IPS-18a (cell line): Measurements from ENCODE around the gene RAPGEF5.

Source experiments
- H3K27ac ChIP-seq: one replicate; pipeline ENCODE4 v1.5.1; 2013; ENCODE audit warnings: low read length
- H3K27me3 ChIP-seq: one replicate; pipeline ENCODE4 v1.6.1; 2013; ENCODE audit warnings: mild to moderate bottlenecking, low read length; ENCODE audit not compliant: control insufficient read depth, insufficient read depth
- H3K36me3 ChIP-seq: one replicate; pipeline ENCODE4 v1.6.1; 2013; ENCODE audit warnings: low read depth, low read length; ENCODE audit not compliant: control insufficient read depth
- H3K4me1 ChIP-seq: one replicate; pipeline ENCODE4 v1.6.1; 2013; ENCODE audit warnings: low read depth, low read length; ENCODE audit not compliant: control insufficient read depth
- H3K4me3 ChIP-seq: one replicate; pipeline ENCODE4 v1.5.1; 2013; ENCODE audit warnings: low read length
- H3K9ac ChIP-seq: one replicate; pipeline ENCODE4 v1.6.1; 2013; ENCODE audit warnings: mild to moderate bottlenecking, low read length, moderate library complexity
- H3K9me3 ChIP-seq: one replicate; pipeline ENCODE4 v1.6.1; 2013; ENCODE audit warnings: low read depth, low read length; ENCODE audit not compliant: control insufficient read depth

The RAPGEF5 gene

DNA sequence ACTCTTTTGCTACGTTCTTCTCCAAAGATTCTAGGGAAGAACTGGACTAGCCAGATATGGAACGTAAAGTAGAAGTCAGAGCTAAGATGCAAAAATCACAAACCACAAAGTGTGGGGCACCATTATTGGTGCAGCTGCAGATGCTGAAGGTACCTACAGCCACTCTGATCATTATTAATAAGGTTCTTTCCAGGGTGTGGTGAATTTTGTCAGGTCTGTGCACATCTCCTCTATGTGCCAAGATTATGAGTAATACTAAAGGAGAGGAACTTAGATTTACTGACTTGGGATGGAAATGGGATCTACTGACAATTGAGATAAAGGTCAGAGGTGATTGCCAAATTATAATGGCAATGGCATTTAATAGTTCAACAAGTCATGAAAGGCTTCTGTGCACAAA lies 148.2 kb downstream of the RAPGEF5 start:
- Histone ChIP-seq H3K4me1 (no peaks in the 10 kb centered on the region), H3K27ac (no peak overlapping the region), H3K36me3 (no peaks in the 10 kb centered on the region), H3K4me3 (no peak overlapping the region), H3K9ac (no peak overlapping the region), H3K27me3 (no peaks in the 10 kb centered on the region), H3K9me3 (no peaks in the 10 kb centered on the region)

DNA sequence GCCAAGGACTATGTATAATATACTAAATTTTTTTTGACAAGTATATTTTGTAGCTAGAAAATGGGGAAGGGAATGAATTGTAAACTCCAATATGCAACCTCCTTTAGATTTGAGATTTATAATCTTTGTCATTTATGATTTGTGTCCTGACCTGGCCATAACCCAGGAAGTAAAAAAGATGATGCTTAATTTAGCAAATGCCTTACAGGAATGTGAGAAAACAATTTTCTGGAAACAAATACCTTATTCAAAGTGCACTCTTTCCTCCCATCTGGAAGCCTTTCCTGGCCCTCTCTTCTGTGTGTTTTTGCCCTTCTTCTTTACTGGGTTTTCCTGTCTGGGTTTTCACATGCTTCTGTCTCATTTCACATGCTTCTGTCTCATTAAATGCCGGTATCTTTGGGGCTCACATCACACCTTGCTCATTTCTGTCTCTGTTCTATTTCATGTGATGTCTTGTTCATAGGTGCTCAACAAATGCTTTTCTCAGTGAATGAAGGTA lies 149.2 kb downstream of the RAPGEF5 start:
- Histone ChIP-seq H3K36me3 (no peaks in the 10 kb centered on the region), H3K9me3 (no peaks in the 10 kb centered on the region), H3K27ac (no peak overlapping the region), H3K4me1 (no peaks in the 10 kb centered on the region), H3K27me3 (no peaks in the 10 kb centered on the region), H3K9ac (no peak overlapping the region), H3K4me3 (no peak overlapping the region)

DNA sequence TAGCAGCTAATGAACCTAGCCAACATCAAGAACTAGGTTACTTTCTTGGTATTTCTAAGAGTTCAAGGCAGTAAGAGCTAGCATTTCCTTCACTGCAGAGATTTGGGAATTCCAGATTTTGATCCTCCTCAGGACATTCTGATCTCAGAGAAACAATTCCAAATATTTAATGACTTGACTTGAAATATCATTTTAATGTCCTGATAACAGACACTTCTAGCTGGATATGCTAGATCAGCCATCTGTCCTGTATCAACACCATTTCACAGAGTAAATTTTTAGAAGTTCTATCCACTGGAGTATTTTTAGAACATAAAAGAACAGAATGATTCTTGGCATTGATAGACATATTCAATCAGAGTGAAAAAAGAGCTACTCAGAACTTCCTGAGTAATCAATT lies 151.3 kb downstream of the RAPGEF5 start:
- Histone ChIP-seq H3K9me3 (no peaks in the 10 kb centered on the region), H3K27me3 (no peaks in the 10 kb centered on the region), H3K4me3 (no peak overlapping the region), H3K36me3 (no peaks in the 10 kb centered on the region), H3K9ac (no peak overlapping the region), H3K27ac (no peak overlapping the region), H3K4me1 (no peaks in the 10 kb centered on the region)

DNA sequence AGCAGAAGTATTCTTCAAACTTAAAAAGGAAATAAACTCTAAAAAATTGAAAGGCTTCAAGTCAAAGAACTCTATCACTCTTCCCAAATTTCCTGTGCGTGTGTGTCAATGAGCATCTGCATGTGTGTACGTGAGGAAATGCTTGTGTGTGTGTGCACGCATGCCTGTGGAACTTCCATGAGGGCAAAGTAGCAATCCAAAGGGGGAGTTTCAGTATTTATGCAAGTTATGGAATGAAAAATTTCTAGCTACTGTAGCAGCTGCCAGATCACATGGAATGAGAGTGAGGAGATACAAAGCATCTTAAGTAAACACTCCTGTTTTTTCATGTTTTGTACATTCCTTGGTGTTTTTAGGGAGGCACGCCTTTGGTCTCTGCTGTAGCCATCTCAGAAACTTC lies 152.6 kb downstream of the RAPGEF5 start:
- Histone ChIP-seq H3K36me3 (no peaks in the 10 kb centered on the region), H3K4me1 (no peaks in the 10 kb centered on the region), H3K4me3 (no peak overlapping the region), H3K27me3 (no peaks in the 10 kb centered on the region), H3K27ac (no peak overlapping the region), H3K9ac (no peak overlapping the region), H3K9me3 (no peaks in the 10 kb centered on the region)

DNA sequence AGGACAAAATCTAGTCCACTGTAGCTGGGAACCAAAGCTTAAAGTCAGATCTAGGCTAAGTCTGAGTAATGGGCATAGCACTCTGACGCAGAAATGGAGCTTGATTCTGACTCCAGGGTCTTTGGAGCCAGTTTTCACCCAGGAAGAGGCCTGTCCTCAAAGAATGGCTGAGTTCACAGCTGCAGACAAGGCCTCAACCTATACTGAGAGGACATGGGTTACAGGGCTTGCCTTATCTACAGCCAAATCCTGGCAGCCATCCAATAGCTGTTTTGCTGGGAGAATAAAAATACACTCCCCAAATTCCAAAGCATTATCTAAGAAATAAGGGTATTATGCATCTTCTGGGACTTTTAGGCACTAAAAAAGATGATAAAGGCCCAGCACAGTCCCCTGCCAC lies 154.8 kb downstream of the RAPGEF5 start:
- H3K27me3 ChIP-seq = no peaks in the 10 kb centered on the region
- H3K9ac ChIP-seq = no peak overlapping the region
- H3K36me3 ChIP-seq = no peaks in the 10 kb centered on the region
- no peak overlapping the region for H3K4me3 ChIP-seq
- no peaks in the 10 kb centered on the region for H3K9me3 ChIP-seq
- H3K27ac ChIP-seq = no peak overlapping the region
- H3K4me1 ChIP-seq = no peaks in the 10 kb centered on the region

DNA sequence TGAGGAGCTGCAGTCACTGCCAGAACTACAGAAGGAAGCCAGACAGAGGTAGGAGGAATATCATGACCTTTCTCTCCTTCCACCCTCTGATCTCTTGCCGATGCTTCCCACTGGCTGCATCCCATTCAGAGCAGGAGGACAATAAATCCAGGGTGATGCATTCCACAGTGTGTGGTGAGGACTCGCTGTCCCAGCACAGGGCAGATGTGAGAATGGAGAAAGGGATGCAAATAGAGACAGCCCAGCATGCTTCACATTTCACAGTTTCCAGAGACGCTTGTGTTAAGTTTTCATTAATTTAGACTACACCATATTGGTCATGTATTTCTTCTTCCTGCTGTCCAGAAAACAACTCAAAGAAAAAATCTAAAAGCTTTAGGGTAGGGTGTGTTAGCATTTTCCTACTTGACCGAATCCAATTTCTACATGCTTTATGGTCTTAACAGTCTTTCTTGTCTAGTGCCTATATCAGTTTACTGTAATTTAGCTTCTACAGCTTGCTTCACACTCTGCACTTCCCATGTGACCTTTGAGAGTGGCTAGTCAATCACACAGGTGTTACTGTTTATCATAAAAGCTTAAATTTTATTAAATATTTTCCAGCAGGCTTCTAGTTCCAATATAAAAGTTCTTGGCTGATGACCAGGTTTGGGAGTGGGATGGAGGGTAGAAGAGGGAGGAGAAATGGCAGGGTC lies 155.6 kb downstream of the RAPGEF5 start:
- Histone ChIP-seq H3K4me1 (no peaks in the 10 kb centered on the region), H3K4me3 (no peak overlapping the region), H3K27ac (no peak overlapping the region), H3K36me3 (no peaks in the 10 kb centered on the region), H3K9ac (no peak overlapping the region), H3K9me3 (no peaks in the 10 kb centered on the region), H3K27me3 (peaks cover 6% of the 10 kb centered on the region)

DNA sequence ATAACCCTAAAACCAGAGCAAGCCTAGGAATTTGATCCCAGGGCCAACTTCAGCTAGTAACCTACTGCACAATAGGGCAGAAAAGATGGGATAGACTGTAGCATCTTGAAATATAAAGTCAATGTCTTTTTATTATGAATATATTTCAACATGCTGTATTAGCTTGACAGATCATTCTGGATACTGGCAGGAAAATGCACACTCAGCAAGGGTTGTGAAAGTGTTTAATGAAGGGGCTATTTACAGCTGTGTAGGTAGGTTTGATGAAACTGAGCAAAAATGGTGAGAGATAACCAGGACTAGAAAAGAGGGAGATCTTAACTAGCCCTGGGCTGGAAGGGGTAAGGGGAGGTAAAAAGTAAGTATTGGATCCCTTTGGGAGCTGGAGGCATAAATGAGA lies 156.2 kb downstream of the RAPGEF5 start:
- Histone ChIP-seq H3K9me3 (no peaks in the 10 kb centered on the region), H3K4me1 (no peaks in the 10 kb centered on the region), H3K27ac (no peak overlapping the region), H3K36me3 (no peaks in the 10 kb centered on the region), H3K4me3 (no peak overlapping the region), H3K27me3 (peaks cover 6% of the 10 kb centered on the region), H3K9ac (no peak overlapping the region)

DNA sequence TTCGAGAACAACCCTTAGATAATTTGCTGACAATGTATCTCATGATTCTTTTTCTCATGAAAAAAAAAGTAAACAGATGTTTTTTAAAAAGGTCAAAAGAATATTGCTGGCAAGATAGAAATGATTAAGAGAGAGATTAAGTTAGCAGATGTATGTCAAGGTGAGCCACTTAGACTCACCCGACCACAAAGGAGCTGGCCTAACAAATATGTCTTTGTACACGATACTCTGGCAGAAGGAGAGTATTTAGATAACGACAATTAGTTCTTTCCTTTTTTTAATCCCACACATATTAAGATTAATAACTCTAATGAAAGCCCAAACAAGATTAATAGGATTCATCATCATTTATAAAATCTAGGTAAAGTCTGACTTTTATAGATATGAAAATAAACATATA lies 156.7 kb downstream of the RAPGEF5 start:
- H3K27me3 ChIP-seq = peaks cover 6% of the 10 kb centered on the region
- no peak overlapping the region for H3K9ac ChIP-seq
- H3K4me1 ChIP-seq = peaks cover 4% of the 10 kb centered on the region
- H3K36me3 ChIP-seq = no peaks in the 10 kb centered on the region
- no peak overlapping the region for H3K27ac ChIP-seq
- no peaks in the 10 kb centered on the region for H3K9me3 ChIP-seq
- H3K4me3 ChIP-seq = no peak overlapping the region

DNA sequence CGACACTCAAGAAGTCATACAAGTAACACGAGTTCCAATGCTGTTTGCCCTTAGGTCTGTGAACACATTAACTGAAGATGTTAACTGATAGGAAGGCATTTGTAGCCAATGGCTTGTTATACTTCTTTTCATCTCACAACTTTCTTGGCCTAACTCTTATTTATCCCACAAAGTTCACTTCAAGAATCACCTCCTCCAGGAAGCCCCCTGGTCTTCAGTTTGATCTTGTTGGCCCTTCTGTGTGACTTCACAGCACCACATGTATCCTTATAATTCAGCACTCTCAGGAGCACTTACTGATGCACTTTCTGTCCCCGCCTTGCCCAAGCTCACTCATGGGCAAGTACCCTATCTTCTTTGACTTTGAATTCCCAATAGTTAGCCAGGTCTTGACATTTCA lies 159.6 kb downstream of the RAPGEF5 start:
- no peaks in the 10 kb centered on the region for H3K36me3 ChIP-seq
- peaks cover 20% of the 10 kb centered on the region for H3K4me1 ChIP-seq
- no peaks in the 10 kb centered on the region for H3K9me3 ChIP-seq
- no peak overlapping the region for H3K9ac ChIP-seq
- H3K4me3 ChIP-seq = no peak overlapping the region
- H3K27ac ChIP-seq = no peak overlapping the region
- H3K27me3 ChIP-seq = peaks cover 14% of the 10 kb centered on the region

DNA sequence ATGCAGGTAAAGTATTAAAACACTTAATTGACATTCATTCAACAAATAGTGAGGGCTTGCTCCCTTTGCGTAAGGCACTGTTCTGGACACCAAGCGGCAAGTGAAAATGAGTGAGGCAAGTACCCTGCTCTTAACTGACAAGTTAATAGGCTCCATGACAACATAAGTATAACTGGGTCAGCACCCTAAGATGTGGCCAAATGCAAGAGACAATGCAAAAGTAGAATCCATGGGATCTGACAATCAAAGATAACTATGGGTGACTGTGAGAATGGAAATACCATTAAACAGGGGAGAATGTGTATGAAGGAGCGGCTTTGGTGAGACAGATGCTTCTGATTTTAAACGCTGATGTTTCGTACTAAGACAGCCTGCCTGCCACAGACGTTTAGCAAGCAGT lies 160.5 kb downstream of the RAPGEF5 start:
- H3K4me1 ChIP-seq = peaks cover 24% of the 10 kb centered on the region
- H3K9me3 ChIP-seq = no peaks in the 10 kb centered on the region
- H3K27me3 ChIP-seq = peaks cover 16% of the 10 kb centered on the region
- H3K9ac ChIP-seq = no peak overlapping the region
- H3K36me3 ChIP-seq = no peaks in the 10 kb centered on the region
- no peak overlapping the region for H3K27ac ChIP-seq
- no peak overlapping the region for H3K4me3 ChIP-seq

DNA sequence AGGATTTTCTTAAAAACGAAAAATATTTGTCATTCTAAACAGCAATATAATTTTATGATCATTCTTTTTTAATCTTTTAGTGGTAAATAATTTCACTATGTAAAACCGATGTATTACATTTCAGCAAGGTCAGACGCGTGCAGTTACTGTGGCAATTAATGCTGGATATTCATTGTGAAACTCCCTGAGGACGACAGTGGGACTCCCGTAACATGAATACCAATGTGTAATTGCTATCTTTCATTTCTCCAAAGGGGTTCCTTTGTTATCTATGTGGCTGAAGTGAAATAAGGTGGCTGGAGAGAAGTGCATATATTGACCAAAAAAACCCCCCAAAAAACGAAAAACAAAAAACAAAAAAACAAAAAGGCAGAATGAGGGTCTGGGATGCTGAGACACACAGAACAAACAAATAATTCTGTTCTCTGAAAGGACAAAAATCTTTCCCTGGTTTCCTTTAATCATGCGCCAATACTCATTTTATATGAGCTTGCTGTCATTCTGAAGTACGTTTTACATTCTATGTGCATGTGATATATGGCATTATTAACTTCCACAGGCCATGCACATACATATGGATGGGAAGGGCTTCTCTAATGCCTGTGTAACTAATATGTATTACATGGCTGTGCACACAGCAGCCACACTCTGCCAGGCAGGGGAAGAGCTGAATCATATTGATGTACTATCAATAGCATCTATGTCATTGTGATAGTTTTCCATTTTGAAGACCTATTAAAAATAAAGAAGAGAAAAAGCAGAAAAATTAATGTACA lies 161.4 kb downstream of the RAPGEF5 start:
- Histone ChIP-seq H3K9me3 (no peaks in the 10 kb centered on the region), H3K9ac (no peak overlapping the region), H3K27ac (no peak overlapping the region), H3K27me3 (peaks cover 16% of the 10 kb centered on the region), H3K4me3 (no peak overlapping the region), H3K36me3 (no peaks in the 10 kb centered on the region), H3K4me1 (peaks cover 26% of the 10 kb centered on the region)
